T-helper 9 cell (primary cell): ENCODE measurements around the gene LRRC4C.
"Not testable (repeated sequence)": the region's sequence is repeated elsewhere in the genome, so short reads cannot be mapped to it uniquely, and the experiment has no call there.

Experiments used
- DNase-seq: peaks from one replicate; pipeline ENCODE4 v3.0.0-alpha.2; 2020

LRRC4C gene

DNA sequence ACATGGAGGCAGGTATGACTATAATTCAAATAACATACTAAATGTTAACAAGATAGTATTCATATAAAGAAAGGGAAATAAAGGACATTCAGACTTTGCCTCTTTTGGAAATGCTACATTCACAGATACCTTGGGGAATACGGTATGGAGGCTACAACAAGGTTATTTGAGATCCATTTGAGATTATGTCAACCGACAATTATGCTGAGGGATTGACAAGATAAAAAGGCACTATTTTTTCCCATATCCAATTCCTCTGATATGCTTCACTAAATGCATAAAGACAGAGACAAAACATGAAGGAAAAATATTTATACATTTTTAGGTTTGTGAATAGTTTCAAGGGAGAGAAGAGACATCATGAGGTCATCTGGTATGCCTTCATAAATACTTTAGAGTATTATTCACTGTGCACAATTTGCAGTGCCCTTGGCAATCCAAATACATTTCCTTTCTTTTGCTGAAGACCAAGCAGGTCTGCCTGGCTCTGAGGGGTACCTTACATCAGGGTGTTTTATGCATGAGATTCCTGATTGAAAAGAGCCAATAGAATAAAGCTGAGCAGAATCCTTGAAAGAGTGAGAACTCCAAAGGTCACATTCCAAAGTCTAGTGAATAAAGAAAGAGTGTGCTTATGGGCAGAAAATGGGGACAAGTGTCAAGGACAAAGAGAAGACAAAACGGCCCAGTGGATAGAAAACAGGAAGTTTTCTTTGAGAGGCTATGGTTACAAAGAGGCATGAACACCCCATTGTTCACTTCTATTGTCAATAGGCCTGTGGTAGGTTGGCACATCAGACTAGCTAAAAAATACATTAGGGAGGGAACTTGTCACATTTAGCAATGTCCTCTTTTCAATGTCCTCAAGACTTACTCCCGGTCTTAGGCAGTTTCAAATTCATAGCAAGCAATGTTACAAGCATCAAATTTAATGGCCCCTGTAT lies 455.8 kb downstream of the LRRC4C start:
- no peak for DNase-seq

DNA sequence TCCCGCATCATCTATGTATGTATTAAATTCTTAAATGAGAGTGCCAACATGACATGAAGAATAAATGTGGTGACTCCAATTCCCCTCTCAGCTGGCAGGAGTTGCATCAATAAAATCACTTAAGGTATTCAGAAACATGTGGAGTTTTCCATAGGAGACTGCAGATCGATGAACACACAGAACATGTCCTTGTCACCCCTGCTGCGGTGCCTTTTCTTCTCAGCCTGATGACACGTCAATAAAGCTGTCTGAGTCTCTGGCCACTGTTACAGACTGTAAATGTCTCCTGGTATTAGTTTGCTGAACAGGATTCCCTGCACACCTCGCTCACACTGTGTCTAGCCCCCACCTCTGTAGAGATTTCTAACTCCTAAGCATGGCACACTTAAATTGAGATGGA lies 460.5 kb downstream of the LRRC4C start:
- DNase-seq = no peak

DNA sequence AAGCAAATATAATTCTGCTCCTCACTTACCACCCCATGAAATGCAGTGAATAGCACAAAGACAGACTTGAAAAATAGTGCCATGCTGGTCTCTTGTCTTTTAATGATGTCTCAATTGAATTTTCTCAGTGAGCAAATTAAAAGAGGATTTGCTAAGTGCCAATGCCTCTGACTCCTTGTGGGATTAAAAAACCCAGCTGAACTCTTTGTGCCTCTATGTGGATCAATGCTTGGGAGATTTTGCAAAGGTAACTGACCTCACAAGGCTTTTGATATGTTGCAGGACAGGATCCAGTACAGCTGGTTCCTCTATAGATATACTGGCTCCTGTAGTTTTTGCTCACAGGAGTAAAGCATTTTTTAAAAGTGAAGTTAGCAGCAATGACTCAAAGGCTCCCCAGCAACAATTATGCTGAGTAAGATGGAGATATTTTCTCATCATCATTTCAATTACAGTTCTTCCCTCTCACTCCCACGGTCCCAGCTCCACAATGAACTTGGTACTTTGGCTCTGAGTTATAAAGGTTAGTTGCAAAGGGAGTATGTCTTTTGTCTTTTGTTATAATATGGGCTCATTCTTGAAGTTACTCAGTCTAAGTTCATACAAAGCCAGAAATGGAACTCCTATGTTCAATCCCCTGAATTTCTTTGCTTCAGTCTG lies 471.5 kb downstream of the LRRC4C start:
- no peak for DNase-seq

DNA sequence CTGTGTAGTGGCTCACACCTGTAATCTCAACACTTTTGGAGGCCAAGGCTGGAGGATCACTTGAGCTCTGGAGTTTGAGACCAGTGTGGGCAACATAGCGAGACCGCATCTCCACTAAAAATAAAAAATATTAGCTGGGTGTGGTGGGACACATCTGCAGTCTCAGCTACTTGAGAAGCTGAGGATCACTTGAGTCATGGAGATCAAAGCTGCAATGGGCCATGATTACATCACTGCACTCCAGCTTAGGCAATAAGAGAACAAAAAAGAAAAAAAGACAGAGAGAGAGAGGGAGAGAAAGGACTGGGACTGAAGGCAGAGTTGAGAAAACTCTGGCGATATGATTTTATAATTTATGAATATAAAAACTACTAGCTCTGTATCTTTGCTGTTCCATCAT lies 473.1 kb downstream of the LRRC4C start:
- no peak for DNase-seq

DNA sequence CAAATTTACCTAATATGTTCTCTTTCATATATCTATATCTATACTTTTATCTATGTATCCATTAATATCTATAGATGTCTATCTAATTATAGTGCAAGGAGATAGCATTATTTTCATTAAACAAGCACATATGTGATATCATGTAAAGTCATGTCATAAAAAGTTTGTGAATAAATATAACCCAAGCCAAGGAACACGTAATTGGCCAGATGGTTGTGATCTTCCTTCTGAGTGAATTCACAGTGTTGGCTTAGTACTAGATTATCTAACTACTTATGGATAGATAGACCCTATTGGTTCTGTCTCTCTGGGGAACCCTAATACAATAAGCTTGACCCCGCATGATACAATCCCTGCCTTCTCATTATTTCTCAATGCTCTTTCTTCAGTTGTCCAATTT lies 484.4 kb downstream of the LRRC4C start:
- DNase-seq = no peak

DNA sequence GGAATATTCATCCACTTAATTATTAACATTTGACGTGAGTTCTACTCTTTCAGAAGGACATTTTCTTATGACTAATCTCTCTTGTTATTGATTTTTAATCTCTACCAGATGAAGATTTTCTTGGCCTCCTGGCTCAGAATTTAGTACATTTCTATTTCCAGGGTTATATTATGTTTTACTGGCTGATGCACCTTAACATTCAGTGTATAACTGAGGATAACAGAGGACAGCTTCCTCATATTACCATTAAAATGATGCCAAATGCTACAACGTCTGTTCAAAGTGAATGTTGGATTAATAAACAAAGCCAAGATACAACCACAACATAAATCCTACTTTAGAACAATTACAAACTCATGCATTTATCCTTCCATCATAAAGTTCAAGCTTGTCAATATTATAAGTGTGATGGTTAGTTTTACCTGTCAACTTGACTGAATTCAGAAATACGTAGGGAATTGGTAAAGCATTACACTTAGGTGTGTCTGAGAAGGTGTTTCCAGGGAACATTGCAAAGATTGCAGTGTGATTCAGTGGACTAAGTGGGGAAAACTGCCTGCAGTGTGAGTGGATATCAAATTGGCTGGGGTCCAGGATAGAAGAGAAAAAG lies 485.2 kb downstream of the LRRC4C start:
- no peak for DNase-seq

DNA sequence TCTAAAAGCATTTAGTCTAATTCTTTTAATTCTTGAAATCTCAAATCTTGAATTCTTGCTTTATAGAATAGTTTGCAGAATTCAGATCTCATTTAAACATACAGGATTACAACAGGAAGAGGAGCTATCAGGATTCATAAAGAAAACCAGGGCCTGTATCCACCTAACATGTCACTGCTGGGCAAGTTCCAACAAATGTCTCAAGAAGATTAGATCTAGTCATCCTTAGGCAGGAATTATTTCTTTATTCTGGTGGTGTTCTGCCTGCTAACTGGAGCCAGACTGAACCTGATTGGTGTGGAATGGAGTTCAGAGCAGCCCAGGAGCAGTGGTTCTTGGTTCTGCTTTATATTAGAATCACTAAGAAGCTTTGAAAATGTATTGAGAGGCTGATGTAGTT lies 500.7 kb downstream of the LRRC4C start:
- DNase-seq = no peak

DNA sequence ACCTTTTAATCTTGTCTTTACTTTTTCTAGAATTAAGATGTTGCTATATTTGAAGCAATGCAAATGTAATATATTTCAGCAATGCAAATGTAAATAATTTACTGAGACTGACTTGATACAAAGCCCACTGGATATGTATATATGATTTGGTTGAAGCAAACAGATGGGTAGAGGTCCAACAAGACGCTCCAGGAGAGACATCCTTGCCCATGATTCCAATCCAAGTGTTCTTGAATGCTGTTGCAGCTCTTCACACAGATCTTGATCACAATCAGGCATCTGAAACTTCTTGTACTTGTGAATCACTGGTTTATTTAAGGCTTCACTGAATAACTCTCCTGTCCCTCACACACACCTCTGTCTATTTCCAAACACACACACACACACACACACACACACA lies 507.0 kb downstream of the LRRC4C start:
- no peak for DNase-seq

DNA sequence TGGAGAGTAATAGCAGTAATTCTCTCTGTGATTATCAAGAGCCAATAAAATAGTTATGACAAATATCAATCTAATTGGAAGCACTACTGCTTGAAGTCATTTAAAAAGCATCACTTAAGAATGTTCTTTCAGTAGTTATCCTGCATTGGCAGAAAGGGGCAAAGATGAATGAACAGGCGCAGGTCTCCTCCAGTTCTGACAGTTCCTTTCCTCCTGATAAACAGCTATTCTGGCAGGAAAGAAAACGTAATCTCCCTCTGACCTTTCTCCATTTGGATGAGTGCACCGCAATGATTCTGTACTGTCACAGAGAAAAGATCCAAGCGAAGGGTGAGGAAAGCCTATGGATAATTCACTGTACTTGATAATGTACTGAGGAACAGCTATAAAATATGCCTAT lies 521.5 kb downstream of the LRRC4C start:
- no peak for DNase-seq

DNA sequence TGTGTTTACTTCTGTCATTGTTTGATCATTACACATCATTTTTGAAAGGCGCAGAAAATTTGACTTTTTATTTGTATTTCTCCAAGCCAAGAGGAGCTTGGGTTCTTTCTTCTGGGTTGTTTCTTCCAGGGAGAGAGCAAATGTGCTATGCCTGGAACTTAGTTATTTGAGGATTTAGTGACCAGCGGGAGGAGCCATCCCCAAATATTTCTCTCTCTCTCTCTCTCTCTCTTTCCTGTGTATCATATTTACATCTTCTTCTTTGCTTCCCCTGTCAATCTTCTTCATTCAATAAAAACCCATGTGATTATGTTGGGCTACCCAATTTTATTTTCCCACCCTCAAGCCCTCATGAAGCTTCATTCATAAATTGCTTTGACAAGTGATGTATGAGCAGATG lies 534.5 kb downstream of the LRRC4C start:
- DNase-seq = no peak

DNA sequence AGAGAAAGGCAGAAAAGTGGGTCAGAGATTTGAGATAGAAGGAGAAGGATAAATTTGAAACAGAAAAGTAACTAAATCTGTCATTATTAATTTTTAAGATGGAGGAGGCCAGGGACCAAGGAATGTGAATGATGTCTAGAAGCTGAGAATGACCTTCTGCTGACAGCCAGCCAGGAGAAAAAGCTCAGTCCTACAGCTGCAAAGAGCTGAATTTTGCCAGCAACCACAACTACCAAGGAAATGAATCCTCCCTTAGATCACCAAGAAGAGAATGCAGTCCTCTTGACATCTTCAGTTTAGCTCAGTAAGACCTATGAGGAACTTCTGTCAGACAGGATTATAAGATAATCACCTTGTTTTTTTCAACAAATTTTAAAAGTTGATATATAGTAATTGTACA lies 538.2 kb downstream of the LRRC4C start:
- no peak for DNase-seq

DNA sequence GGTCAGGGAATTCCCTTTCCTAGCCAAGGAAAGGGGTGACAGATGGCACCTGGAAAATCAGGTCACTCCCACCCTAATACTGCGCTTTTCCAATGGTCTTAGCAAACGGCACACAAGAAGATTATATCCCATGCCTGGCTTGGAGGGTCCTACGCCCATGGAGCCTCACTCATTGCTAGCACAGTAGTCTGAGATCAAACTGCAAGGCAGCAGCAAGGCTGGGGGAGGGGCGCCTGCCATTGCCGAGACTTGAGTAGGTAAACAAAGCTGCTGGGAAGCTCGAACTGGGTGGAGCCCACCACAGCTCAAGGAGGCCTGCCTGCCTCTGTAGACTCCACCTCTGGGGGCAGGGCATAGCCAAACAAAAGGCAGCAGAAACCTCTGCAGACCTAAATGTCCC lies 548.7 kb downstream of the LRRC4C start:
- not testable (repeated sequence) for DNase-seq

DNA sequence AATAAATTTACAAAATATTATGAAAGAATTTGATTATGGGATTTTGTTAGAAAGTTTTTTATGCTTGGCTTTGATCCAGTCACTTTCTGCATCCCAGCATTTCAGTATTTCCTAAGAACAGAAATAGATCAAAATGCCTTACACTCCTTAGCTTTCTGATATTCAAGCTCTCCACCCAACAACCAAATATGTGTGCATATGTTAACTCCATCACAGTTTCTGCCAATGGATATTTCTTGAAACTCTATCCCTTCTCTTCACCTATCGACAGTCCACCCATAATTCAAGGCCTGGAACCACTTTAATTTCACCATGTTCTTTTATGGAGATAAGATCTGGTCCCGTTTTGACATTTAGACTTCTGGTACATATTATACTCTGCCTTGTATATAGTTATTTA lies 565.0 kb downstream of the LRRC4C start:
- no peak for DNase-seq

DNA sequence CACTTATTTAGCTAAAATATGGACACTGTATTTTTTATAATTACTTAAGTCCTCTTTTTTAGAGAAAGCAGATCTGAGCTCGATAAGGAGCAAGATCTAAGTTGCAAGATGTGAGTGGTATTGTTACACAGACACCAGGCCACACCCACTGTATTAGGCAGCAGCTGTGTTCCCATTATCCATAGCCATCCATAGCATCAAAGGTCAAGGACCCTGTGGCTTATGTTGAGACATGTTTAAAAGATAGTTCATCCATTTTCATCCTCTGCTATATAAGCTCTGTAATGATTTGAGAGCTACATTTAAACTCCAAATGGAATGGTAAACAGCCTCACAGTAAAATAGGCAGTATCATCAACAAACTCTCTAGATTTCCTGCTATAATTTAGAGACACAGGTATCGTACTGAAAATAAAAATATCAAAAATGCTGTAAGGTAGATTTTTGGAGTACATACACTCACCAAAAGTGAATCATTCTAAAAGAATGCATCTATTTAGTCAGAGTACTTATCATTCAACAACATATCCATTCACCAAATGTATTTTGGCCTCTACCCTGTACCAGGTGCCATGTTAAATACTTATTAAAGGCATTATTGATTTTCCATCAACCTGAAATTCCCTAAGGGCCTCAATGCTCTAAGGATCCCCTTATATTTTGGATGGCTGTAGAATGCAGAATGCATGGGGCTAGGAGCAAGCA lies 574.0 kb downstream of the LRRC4C start:
- no peak for DNase-seq

DNA sequence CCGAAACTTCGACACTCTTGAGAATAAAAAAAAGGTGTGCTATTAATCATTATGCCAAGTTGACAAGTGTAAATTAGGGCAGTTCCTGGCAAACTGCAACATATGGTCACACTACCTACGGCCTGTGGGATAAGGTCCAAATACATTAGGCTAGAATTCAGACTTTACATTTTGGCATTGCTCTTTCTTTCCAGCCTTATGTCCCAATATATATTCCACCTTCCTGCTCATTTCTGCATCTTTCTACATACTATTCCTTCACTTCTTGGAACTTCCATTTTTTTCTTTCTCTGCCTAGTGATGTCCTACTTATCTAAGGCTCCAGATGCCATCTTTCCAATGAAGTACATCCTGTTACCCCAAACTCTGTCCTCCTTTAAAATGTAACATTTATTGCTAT lies 577.2 kb downstream of the LRRC4C start:
- DNase-seq = no peak

DNA sequence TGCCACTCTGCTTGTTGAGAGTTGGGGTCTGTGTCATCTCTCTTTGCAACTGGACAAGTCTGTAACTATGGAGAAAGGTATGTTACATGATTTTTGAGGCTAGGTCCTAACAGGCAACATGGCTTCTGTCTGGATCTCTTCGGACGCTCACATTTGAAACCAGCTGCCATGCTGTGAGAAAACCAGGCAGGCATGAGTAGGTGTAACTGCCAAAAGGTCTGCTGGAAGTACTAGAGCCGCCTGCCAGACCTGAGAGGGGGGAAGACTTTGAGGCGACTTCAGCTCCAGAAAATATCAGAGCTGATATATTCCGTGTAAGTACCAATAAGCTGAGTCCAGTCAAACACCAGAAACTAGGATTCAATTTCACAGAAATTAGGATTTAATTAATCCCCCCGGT lies 579.5 kb downstream of the LRRC4C start:
- DNase-seq = no peak

DNA sequence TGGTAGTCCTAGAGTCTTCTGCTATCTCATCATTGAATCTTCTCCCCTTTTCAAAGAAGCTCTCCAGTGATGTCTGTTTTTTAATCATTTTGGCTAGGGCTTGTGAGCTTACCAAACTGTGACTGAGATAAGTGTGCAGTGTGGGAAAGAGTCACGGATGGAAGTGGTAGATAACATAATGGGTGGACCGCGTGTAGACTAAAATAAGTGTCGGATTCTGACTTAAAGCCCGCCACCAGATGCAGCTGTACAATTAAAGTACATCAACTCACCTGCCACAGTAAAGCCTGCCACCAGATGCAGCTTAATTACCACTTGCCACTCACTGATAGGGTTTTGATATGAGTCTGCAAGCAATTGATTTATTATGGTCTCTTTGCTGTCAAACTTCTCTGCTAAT lies 581.5 kb downstream of the LRRC4C start:
- DNase-seq = no peak

DNA sequence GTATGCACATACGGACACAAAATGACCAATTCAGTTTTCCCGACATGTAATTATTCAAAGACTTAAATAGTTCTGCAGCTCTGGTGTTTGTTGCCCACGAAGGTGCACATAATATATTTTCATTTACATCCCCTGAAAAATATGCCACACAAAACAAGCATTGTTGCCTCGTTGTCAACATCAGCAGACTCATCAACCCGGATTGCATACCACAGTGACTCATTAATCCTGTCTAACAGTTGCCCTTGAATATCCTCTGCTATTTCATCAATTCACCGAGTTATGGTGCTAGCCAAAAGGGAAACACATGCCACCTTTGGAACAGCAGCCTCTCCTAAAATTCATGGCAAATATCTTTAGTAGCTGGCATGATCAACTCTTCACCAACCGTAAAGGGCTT lies 582.2 kb downstream of the LRRC4C start:
- no peak for DNase-seq

DNA sequence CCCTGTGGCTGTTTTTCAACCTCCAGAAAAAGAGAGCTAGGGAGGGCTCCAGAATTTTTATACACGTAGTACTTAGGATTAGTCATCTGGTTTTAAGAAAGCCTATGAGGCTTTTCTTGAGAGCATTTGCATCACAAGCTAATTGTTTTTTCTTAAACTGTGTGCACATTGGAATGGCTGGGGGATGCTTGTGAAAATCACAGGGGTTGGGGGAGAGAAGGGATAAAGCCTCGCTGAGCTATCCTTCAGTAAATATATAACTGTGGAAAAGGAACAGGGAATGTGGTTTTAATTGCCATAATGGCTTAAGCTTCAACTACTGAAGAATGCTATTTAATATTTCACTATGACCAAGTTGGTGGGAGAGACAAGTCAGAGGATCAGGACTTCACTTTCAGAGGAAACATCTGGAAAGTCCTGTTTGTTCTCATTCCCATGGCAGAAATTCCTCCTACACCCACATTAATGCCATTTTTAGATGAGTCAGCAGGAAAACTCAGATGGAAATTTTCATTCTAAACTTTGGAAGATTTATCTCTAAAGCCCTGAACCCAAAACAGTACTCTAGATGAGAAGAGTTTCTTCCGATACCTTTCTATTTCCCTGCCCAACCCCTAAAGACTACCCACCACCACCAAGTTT lies 591.3 kb downstream of the LRRC4C start:
- DNase-seq = no peak

DNA sequence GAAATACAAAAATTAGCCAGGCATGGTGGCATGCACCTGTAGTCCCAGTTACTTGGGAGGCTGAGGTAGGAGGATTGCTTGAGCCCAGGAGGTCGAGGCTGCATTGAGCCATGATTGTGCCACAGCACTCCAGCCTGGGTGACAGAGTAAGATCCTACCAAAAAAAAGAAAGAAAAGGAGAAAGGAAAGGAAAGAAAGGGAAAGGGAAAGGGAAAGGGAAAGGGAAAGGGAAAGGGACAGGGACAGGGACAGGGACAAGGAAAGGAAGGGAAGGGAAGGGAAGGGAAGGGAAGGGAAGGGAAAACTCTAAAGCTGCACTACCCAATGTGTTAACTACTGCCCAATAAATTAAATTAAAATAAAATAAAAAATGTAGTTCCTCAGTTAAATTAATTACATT lies 601.7 kb downstream of the LRRC4C start:
- DNase-seq = not testable (repeated sequence)

DNA sequence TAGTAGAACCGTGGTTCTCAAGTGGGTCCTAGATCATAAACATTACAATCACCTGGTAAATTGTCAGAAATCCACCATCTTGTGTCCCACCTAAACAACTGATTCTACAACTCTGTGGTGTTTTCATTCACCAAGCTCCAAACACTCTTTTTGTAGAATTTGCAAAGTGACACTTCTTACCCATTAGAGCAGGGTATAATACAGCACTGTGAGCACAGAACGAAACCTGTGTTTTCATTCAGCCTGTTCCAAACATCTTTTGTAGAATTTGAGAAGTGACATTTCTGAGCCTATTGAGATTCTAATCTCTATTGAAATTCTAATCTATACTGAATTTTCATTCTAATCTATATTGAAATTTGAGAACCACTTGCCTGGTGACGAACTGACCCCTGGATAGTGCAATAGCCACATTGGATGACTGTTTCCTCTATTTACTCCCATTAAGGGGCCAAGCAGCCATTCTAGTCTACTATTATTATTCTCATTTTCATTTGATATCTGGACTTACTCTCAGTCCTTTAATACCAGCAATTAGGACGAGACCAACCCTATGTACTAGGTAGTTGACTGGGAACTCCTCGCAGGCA lies 616.6 kb downstream of the LRRC4C start:
- DNase-seq = no peak

DNA sequence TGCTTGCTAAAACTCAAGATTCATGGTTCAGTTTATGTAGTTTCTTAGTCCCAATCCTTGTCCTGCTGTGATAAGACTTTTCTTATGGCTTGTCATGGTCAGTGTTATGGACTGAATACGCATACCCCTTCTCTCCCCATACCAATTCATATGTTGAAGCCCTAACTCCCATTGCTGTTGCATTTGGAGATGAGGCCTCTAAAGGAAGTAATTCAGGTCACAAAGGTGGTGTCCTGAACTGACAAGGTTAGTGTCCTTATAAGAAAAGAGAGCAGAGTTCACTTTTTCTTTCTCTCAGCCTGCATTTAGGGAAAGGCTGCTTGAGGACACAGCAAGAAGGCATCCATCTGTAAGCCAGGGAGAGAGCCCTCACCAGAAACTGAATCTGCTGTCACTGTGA lies 618.2 kb downstream of the LRRC4C start:
- DNase-seq = no peak
